HG03066 (cell line): ENCODE data around the gene PLPP7.

Experiments used
- ATAC-seq: cut with Tn5 transposase; IDR thresholded peaks from one replicate; pipeline ENCODE4 v1.9.1; 2021; ENCODE audit warnings: low read depth; ENCODE audit not compliant: unreplicated experiment

Gene PLPP7

DNA sequence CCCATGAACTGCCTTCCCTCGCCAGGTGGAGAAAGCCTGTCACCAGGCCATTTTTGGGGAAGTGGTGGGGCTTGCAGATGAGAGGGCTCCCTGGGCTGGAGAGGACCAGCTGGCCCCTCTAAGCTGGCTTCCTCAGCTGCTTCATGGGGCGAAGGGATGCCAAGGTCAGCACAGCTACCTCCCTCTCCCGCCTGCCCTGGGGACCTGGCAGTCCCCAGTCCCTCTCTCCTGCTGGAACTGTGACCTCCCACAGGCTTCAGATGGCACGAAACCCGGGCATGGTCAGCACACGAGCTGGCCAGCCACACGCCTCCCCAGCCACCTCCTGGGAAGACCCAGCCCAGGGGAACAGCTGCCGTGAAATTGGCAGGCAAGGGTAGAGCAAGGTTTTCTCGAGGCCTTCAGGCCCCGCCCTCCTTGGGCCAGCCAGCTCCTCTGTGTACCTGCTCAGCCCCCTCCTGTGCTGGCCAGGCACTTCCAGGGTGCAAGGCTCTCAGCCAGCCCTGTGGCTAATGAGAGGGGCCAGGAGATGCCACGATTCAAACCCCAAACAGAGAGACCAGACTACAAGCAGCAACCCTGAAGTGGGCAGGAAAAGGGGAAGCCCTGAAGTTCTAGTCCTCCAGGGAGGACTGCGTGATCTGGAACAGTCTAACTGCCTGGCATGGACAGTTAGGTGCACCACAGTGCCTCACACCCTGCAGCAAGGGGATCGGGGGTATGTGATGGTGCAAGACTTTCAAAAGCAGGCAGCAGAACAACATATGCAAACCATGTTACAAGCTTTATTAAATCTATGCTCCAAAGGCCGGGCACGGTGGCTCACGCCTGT lies 12.9 kb downstream of the PLPP7 start:
- no peak for ATAC-seq

DNA sequence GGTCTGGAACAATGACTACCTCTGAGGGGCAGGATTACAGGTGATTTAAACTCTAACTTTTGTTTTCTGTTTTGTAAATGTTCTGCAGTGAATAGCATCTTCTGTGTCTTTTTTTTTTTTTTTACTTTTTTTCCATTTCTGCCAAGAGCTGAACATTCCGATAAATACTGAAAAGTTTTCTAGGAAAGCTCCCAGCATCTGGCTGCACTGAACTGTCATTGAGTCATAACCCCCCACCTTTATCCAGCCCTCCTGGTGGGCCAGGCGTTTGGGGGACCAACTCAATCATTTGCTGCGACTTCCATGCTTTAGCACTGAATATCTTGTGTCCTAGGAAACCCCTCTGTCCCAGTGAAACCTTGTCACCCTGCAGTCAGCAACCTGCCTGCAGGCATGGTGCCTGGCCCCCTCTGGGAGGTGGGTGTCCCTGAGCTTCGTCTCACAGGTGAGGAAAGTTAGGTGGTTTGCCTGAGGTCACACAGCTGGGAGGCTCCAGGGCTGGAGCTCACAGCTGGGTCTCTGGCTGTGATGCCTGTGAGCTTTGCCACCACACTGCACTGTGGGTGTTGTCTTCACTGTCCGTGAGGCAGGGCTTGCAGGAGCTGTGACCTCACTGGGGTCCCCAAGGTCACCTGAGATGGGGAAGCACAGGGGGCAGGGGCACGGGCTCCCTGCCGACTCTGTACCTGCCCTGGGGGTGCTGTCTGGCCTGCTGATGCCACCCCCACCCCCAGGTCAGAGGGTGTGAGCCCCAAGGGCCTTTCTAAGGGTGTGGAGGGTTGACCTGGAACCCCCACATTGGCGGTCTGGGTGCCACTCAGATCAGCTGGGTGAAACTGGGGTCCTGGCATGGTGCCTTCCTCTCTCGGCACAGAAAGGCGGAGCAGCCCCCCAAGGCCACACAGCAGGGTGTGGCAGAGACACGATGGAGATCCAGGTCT lies 14.1 kb downstream of the PLPP7 start:
- ATAC-seq: no peak

DNA sequence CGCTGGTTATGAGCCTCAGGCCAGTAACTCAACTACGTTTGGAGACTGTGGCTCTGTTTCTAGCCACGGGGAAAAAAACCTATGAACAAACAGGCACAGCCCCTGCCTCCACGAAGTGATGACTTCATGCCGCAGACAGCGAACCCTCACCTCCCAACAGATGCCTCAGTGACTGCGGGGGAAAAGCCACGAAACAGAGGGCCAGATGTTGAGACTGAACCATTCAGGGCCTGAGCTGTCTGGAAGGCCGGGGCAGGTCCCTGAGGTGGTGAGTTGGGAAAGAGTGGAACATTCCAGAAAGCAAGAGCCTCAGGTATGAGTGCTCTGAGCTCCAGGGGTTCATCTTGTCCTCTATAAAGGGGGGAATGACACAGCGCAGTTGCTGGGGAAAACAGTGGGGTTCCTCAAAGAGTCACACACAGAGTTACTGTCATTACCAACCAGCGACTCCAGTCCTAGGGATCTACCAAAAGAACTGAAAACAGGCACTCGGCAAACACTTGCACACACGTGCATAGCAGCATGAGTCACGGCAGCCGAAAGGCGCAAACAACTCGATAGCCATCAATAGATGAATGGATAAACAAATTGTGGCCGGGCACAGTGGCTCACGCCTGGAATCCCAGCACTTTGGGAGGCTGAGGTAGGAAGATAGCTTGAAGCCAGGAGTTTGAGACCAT lies 15.3 kb downstream of the PLPP7 start:
- ATAC-seq: no peak

DNA sequence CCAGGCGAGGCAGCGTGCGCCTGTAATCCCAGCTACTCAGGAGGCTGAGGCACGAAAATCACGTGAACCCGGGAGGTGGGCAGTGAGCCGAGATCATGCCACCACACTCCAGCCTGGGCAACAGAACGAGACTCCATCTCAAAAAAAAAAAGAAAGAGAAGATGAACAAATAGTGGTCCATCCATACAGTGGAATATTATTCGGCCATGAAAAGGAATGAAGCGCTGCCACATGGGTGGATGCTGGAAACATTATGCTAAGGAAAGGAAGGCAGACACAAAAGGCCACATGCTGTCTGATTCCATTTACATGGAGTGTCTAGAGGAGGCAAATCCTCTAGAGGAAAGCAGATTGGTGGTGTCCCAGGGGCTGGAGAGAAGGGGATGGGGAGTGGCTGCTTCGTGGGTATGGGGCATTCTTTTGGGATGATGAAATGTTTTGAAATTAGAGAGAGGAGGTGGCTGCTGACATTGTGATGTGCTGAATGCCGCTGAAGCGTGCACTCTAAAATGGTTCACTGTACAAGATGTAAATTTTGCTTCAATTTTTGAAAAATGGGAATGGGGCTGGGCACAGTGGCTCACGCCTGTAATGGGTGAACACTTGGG lies 17.0 kb downstream of the PLPP7 start:
- no peak for ATAC-seq

DNA sequence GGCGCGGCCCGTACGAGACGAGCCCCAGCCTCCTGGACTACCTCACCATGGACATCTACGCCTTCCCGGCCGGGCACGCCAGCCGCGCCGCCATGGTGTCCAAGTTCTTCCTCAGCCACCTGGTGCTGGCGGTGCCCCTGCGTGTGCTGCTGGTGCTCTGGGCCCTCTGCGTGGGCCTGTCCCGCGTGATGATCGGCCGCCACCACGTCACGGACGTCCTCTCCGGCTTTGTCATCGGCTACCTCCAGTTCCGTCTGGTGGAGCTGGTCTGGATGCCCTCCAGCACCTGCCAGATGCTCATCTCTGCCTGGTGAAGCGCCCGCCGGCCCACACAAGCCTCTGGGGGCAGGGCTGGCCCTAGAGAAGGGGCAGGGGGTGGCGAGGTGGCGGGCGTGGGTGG lies 18.5 kb downstream of the PLPP7 start:
- ATAC-seq: no peak

DNA sequence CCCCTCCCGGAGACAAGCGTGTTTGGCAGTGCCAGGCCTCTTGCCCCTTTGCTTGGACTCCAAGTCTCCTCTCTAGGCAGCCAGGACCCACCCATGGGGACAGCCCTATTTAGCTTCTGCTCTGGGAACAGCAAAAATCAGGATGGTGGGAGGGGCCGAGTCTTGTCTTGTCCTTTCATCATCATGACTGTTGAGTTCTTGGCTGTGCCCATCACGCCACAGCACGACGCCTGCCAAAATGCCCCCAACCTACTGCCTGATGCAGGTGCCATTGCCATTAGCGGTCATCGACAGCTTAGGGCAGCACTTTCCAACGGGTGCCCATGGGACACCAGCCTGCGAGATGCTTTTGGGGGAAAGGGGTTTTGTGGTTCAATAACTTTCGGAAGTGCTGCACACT lies 18.9 kb downstream of the PLPP7 start:
- ATAC-seq: no peak

DNA sequence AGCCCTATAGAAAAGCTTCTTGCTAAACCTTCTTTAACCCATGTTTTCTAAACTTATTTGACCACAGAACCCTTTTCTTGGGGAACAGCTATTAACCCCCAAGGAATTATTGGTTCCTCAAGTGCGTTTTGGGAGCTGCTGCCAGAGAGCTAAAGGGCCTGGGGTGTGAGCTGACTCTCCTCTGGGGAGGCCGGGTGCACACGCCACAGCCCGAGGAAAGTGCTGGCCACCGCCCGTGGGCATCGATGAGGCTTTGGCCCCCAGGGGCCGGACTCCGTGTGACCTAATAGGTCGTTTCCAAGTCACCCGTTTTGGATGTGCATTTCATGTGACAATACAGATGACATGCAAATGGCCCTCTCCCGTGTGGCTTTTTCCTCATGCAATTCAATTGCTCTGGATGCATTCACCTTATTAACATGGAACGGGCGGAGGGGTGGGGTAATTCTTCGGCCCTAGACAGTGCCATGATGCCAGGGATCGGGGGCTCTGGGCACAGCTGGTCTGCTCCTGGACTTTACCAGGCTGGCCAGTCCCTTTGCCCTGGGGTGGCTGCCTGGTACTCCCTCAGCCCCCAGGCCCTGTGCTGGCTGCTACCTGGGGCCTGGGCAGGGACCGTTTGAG lies 19.5 kb downstream of the PLPP7 start:
- no peak for ATAC-seq

DNA sequence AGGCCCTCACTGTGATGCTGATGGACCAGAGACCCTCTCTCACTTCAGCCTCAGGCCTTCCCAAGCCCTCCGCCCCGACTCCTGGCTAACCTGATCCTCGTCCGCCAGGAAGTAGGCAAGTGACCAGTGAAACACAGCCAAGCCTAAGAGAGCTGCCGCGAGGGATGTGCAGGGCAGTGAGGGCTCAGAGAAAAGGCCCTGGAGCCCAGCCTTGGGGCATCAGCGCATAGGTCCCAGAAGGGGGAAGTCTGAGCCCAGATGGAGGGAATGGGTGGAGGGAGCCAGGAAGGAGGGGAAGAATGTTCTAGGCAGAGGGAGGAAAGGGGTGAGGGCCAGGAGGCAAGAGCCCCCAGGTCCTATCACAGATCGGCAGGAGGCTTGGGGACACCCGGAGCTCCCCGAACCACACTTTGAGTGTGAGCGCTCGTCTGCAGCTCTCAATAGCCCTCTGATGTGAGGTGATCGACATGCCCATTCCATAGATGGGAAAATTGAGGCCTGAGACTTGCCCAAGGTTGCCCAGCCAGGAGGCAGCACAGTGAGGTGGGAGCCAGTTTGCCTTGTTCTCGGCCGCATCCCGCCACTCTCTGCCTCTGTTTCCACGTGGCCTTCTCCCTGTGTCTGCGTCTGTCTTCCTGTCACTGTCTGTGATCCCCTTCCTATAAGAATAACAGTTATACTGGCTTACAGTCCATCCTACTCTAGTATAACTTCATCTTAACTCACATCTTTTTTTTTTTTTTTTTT lies 20.2 kb downstream of the PLPP7 start:
- no peak for ATAC-seq

DNA sequence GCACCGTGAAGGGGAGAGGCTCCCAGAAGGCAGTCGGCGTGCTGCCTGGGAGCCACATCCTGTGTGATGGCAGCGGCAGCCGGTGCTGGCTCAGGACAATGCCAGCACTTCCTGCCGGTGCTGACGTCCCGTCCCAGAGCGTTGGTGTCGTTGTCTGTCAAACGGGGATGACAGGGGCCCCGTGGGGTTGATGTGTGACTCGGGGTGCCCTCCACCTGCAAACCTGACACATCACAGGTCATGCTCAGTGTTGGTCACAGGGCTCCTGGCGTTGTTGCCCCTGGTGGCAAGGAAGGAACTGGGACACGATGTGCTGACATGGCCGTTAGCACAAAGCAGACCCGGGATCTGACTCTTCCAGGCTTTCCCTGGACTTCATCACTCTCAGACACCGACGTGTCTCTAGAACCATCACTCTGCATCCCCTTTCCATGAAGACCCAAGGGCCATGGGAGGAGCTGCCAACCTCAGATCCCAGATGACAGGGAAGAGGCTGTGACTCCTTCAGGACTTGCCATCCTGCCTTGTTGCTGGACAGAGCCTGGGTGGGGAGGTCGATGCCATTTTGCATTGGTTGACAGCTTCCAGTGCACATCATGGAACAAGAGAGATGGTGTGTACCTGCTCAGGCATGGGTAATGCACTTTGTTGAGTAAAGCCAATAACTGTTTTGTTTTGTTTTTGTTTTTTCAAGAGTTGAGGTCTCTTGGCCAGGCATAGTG lies 21.5 kb downstream of the PLPP7 start:
- ATAC-seq: no peak

DNA sequence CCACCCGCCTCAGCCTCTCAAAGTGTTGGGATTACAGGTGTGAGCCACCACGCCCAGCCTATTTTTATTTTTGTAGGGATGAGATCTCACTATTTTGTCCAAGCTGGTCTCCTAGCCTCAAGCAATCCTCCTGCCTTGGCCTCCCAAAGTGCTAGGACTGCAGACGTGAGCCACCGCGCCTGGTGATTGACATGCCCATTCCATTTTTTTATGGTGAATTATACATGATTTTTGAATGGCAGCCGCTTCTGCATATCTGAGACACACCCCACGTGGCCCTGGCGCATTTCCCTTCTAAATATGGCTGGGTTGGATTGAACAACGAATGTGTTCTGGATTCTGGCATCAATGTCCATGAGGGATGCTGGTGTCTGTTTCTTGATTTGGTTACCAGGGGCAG lies 22.7 kb downstream of the PLPP7 start:
- no peak for ATAC-seq

DNA sequence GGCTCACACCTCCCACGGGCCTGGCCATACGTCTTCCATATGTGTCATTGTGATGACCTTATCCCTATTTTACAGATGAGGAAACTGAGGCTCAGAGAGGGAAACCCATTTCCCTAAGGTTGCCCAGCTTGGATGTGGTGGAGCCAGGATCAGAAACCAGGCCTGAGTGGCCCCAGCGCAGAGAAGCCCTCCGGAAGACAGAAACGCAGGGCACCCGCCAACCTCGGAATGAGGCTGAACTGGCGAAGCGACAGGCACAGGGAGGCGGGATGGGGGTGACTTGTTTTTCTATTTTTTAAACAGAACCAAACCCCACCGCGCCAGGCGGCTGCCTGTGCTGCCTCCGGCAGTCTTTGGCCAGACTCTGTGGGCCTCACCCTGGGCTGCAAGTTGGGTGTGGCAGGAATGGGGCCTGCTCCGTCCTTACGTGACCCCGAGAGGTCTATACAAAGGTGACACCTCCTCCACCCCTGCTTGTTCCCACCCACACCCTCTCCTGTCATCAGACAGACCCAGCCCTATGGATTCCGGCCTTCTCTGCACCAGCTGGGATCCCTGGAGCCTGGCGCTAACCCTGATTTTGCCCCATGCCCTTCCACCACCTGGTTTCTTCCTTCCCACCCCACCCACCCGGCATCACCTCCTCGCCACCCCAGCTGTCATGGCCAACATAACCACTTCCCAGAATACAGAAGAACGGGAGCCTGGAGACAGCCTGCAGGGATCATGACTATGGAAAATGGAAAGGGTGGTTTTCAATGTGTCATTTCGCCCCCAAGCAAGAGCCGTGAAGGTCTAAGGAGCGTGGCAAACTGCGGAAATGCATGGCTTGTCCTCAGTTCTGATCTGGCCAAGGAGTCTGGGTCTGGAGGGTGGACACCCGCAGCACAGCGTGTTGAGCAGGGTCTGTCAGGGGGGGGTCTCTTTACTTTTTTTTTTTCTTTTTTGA lies 23.6 kb downstream of the PLPP7 start:
- no peak for ATAC-seq

DNA sequence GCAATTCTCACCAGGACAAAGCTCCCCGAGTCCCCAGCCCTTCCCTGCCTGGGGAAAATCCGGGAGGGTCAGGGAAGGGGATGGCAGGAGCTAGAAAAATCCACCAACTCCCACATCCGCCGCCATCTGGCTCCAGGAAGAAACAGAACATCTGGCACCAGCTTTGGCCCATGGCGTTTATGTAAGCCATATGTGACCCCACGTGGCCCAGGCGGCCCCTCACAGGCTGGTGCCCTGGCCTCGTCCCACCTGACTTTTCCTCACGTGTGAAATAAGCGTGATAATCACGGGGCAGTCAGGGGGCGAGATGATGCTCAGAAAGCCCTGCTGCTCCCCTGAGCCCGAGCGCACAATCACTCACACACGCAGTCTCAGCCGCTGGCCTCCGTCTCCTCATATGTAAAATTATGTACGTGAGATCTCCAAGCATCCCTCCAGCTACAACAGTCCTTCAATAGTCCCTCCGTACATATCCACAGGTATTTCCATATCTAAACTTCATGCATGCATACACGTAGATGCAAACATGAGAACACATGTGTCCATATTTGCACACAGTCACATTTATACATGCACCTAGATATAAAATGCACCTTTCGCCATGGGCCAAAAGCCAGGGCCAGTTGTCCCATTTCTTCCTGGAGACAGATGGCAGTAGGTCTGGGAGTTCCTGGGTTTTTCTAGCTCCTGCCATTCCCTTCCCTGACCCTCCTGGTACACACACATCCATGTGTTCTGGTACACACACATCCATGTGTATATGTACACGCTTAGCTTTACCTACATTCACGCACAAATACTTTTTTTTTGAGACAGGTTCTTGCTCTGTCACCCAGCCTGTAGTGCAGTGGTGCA lies 28.9 kb downstream of the PLPP7 start:
- no peak for ATAC-seq

DNA sequence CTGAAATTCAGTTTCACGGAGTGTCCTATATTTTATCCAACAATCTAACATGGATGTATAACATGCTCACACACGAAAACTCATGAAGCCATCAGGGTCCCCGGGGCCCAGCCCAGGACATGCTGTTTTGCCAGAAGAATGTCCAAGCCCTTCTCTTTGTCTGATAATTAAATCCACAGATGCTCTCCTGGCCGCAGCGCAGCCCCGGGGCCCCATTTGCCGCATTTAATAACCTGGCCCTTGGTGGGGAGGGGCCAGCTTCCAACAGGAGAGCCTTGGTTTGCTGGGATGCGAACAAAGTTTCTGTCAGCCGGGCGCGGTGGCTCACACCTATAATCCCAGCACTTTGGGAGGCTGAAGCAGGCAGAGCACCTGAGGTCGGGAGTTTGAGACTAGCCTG lies 30.0 kb downstream of the PLPP7 start:
- ATAC-seq: no peak

DNA sequence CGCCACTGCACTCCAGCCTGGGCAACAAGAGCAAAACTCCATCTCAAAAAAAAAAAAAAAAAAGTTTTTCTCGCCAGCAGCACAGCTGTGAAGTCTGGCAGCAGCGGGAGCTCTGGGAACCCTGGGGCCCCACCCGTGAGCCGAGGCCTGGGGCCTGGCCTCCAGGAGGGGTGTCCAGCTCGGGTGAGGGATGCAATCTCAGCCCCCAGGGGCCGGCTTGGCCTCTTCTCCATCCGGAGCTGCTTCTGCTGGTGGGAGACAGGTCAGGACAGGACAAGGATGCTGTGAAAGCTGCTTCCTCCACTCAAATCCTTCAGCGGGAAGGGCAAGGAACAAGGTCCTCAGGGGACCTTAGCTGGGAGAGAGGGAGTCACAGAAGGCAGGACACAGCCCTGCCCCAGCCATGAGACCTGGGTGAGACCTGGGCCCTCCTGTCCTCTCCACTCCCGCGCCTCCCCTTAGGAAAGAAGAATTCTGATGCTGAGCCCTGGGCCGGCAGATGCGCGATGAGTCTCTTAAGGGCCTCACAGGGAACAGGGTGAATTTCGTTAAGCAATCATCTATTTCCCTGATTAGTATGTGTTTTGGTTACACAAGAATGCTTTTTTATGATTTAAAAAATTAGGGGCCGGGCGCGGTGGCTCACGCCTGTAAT lies 30.6 kb downstream of the PLPP7 start:
- ATAC-seq: no peak

DNA sequence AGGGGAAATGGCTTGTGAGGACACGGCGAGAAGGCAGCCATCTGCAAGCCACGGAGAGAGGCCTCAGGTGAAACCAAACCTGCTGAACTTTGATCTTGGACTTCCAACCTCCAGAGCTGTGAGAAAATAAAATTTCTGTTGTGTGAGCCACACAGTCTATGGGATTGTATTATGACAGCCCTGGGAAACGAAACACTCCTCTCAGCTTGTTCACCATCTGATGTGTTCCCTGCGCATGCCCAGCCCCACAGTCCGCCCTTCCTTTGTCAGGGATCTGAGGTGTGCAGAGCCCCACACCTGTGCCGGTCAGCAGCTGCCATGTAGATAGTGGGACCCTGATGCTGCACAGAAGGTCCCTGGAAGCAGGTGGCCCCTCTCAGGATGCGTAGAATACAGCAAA lies 34.1 kb downstream of the PLPP7 start:
- ATAC-seq: no peak
